ENCODE results near the gene MTIF3.

DNA sequence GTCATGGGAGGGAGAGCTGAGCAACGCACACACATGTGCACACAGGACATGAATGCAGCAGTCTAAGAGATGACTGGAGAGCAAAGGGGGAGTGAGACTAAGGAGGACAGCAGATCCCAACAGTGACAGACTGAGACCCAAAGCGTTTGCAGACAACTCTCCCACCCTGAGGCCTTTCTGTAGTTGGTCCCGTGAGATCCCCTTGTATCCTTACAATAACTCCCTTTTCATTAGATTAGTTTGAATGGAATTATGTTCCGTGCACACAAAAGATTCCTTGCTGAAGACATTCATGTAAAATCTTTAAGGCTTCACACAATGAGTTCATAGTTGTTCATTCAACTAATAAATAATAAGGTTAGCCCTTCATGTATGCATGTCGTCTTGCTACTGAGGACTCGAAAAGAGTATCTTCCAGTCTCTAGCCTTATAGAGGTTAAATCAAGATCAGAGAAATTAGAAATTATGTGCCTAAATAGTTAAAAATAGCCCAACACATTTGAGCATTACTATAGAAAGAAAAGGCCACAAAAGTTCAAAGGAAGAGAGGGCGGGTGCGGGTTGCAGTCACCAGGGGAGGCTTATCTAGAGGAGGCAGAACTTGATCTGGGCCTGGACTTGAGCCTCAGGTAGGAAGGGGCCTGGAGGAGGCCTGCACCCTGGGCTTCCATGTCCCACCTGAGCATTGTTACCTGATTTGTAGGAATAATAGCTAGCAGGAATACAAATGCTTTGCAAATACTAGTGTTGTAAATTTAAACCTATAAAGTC is 29.1 kb downstream of the MTIF3 start:
- no peak for TF ChIP-seq EZH2 (IDR thresholded peaks at IDR 0.05; ENCODE audit: low read length)
- TF ChIP-seq, protein P1, sequence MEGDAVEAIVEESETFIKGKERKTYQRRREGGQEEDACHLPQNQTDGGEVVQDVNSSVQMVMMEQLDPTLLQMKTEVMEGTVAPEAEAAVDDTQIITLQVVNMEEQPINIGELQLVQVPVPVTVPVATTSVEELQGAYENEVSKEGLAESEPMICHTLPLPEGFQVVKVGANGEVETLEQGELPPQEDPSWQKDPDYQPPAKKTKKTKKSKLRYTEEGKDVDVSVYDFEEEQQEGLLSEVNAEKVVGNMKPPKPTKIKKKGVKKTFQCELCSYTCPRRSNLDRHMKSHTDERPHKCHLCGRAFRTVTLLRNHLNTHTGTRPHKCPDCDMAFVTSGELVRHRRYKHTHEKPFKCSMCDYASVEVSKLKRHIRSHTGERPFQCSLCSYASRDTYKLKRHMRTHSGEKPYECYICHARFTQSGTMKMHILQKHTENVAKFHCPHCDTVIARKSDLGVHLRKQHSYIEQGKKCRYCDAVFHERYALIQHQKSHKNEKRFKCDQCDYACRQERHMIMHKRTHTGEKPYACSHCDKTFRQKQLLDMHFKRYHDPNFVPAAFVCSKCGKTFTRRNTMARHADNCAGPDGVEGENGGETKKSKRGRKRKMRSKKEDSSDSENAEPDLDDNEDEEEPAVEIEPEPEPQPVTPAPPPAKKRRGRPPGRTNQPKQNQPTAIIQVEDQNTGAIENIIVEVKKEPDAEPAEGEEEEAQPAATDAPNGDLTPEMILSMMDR (optimal IDR thresholded peaks at IDR 0.05 in 1 of 3, IDR thresholded peaks at IDR 0.05 in 1 of 3, conservative IDR thresholded peaks at IDR 0.05 in 1 of 3; ENCODE audit: extremely low read depth in 1 of 3, insufficient read depth in 2 of 3, low read length in 3 of 3), result no peak
